CD4-positive, CD25-positive, alpha-beta regulatory T cell (primary cell): ENCODE results near the gene GFRA1. TPM values are rescaled to one million over a fixed set of nuclear protein-coding genes. Genes with fewer than 3 reads are reported as not detected.

Experiments
- ATAC-seq, 2 donors: fragments of 150-1000 bp; cut with Tn5 transposase; one replicate each; pipeline ENCODE4 v1.10.0; 2021; ENCODE audit warnings: low read depth in 2 of 2, moderate number of reproducible peaks in 2 of 2, moderate library complexity in 1 of 2
- DNase-seq, 3 donors: peaks; one replicate each; pipeline versions ENCODE4 v3.0.0 to v3.0.0-alpha.2; 2012 to 2022; ENCODE audit warnings: mixed read lengths in 1 of 3
- H3K27ac ChIP-seq: one replicate; pipeline ENCODE4 v1.7.0; 2013; ENCODE audit warnings: mild to moderate bottlenecking, low read length; ENCODE audit not compliant: insufficient read depth, poor library complexity, severe bottlenecking
- H3K27me3 ChIP-seq: one replicate; pipeline ENCODE4 v1.7.0; 2013; ENCODE audit warnings: low read length; ENCODE audit not compliant: control insufficient read depth, insufficient read depth
- H3K36me3 ChIP-seq: one replicate; pipeline ENCODE4 v1.7.0; 2013; ENCODE audit warnings: mild to moderate bottlenecking, low read length, moderate library complexity; ENCODE audit not compliant: control insufficient read depth, insufficient read depth
- H3K4me1 ChIP-seq: 2 replicates; pipeline ENCODE4 v1.7.0; 2013; ENCODE audit warnings: mild to moderate bottlenecking, low read length; ENCODE audit not compliant: insufficient read depth, control insufficient read depth, poor library complexity, severe bottlenecking
- H3K4me3 ChIP-seq: one replicate; pipeline ENCODE4 v1.7.0; 2013; ENCODE audit warnings: low read depth, mild to moderate bottlenecking, low read length, moderate library complexity
- H3K9me3 ChIP-seq, 2 experiments: 1 replicate in 1 of 2; 2 replicates in 1 of 2; pipeline ENCODE4 v1.7.0; 2013; ENCODE audit warnings: low read length in 2 of 2, mild to moderate bottlenecking in 1 of 2, moderate library complexity in 1 of 2; ENCODE audit not compliant: control insufficient read depth in 2 of 2
- H3K27ac Mint-ChIP-seq, 3 donors: one replicate each; pipeline ENCODE4 v1.8.0; 2020 to 2022; ENCODE audit warnings: mild to moderate bottlenecking in 3 of 3, mixed read lengths in 3 of 3, moderate library complexity in 2 of 3
- H3K27me3 Mint-ChIP-seq: one replicate; pipeline ENCODE4 v1.8.0; 2022; ENCODE audit warnings: mild to moderate bottlenecking, mixed read lengths
- H3K36me3 Mint-ChIP-seq: one replicate; pipeline ENCODE4 v1.8.0; 2020; ENCODE audit warnings: mixed read lengths
- H3K4me1 Mint-ChIP-seq, 4 donors: one replicate each; pipeline ENCODE4 v1.8.0; 2020 to 2022; ENCODE audit warnings: mixed read lengths in 4 of 4, mild to moderate bottlenecking in 1 of 4
- H3K4me3 Mint-ChIP-seq, 4 donors: one replicate each; pipeline ENCODE4 v1.8.0; 2020 to 2022; ENCODE audit warnings: mild to moderate bottlenecking in 4 of 4, mixed read lengths in 4 of 4, moderate library complexity in 3 of 4
- H3K9me3 Mint-ChIP-seq, 7 donors: one replicate each; pipeline ENCODE4 v1.8.0; 2020 to 2022; ENCODE audit warnings: mixed read lengths in 7 of 7, mild to moderate bottlenecking in 3 of 7, moderate library complexity in 2 of 7
- polyA plus RNA-seq, 4 donors: library from polyadenylated mRNA; unstranded; fragments of 300-500 nt; fragmentation: Illumina TruSeq; gene quantifications; one replicate each; pipeline ENCODE4 v1.2.3, GENCODE V29; 2021
- total RNA-seq: library from RNA; stranded (reverse); gene quantifications from one replicate; pipeline ENCODE4 v1.2.3, GENCODE V29; 2022

The GFRA1 gene
- total and polyA plus RNA-seq, 5 donors from 2014 or later, result not detected

GRCh38 chr10:116245156-116245555, 27.9 kb downstream of the GFRA1 start:
- Histone ChIP-seq H3K9me3 (no peaks in the 10 kb centered on the region), H3K36me3 (no peaks in the 10 kb centered on the region), H3K27me3 (no peaks in the 10 kb centered on the region), H3K4me3 (no peak overlapping the region), H3K4me1 (no peaks in the 10 kb centered on the region), H3K27ac (no peak overlapping the region)
- H3K27ac Mint-ChIP-seq, result no peak overlapping the region
- H3K9me3 Mint-ChIP-seq, result peaks cover 0 to 6% (median 2%) of the 10 kb centered on the region in 7 donors
- H3K4me1 Mint-ChIP-seq, result no peaks in the 10 kb centered on the region
- no peaks in the 10 kb centered on the region for H3K27me3 Mint-ChIP-seq
- no peak for DNase-seq
- H3K4me3 Mint-ChIP-seq, result no peak overlapping the region
- ATAC-seq, result no peak
- no peaks in the 10 kb centered on the region for H3K36me3 Mint-ChIP-seq

- H3K4me3 ChIP-seq, result no peak overlapping the region
- ATAC-seq (no peak), DNase-seq (no peak)
- no peak overlapping the region for H3K27ac Mint-ChIP-seq
- no peaks in the 10 kb centered on the region for H3K27me3 ChIP-seq
- H3K4me3 Mint-ChIP-seq, result no peak overlapping the region
- H3K27ac ChIP-seq, result no peak overlapping the region
- H3K4me1 Mint-ChIP-seq, result no peaks in the 10 kb centered on the region
- H3K36me3 Mint-ChIP-seq, result no peaks in the 10 kb centered on the region
- no peaks in the 10 kb centered on the region for H3K4me1 ChIP-seq
- H3K36me3 ChIP-seq, result no peaks in the 10 kb centered on the region
- peaks cover 0 to 6% (median 1%) of the 10 kb centered on the region in 7 donors for H3K9me3 Mint-ChIP-seq
- no peaks in the 10 kb centered on the region for H3K27me3 Mint-ChIP-seq
- no peaks in the 10 kb centered on the region for H3K9me3 ChIP-seq
These were observed 31.2 kb downstream of the GFRA1 start for GRCh38 chr10:116241642-116242410.

GRCh38 chr10:116241085-116241484, 31.9 kb downstream of the GFRA1 start:
- no peaks in the 10 kb centered on the region for H3K27me3 ChIP-seq
- no peak overlapping the region for H3K4me3 ChIP-seq
- no peaks in the 10 kb centered on the region for H3K4me1 Mint-ChIP-seq
- ATAC-seq (no peak), DNase-seq (no peak)
- H3K36me3 Mint-ChIP-seq, result no peaks in the 10 kb centered on the region
- no peaks in the 10 kb centered on the region for H3K4me1 ChIP-seq
- H3K9me3 Mint-ChIP-seq, result peaks cover 0 to 6% (median 1%) of the 10 kb centered on the region in 7 donors
- H3K4me3 Mint-ChIP-seq, result no peak overlapping the region
- no peaks in the 10 kb centered on the region for H3K36me3 ChIP-seq
- no peaks in the 10 kb centered on the region for H3K9me3 ChIP-seq
- H3K27me3 Mint-ChIP-seq, result no peaks in the 10 kb centered on the region
- no peak overlapping the region for H3K27ac Mint-ChIP-seq
- H3K27ac ChIP-seq, result no peak overlapping the region

GRCh38 chr10:116240157-116240950, 32.7 kb downstream of the GFRA1 start:
- Histone ChIP-seq H3K4me1 (no peaks in the 10 kb centered on the region), H3K27me3 (no peaks in the 10 kb centered on the region), H3K4me3 (no peak overlapping the region), H3K27ac (no peak overlapping the region), H3K9me3 (no peaks in the 10 kb centered on the region), H3K36me3 (no peaks in the 10 kb centered on the region)
- H3K27me3 Mint-ChIP-seq, result no peaks in the 10 kb centered on the region
- DNase-seq (no peak), ATAC-seq (no peak)
- H3K4me1 Mint-ChIP-seq, result no peaks in the 10 kb centered on the region
- H3K9me3 Mint-ChIP-seq, result peaks cover 0 to 10% (median 1%) of the 10 kb centered on the region in 7 donors
- H3K36me3 Mint-ChIP-seq, result no peaks in the 10 kb centered on the region
- H3K4me3 Mint-ChIP-seq, result no peak overlapping the region
- H3K27ac Mint-ChIP-seq, result no peak overlapping the region

- no peaks in the 10 kb centered on the region for H3K27me3 Mint-ChIP-seq
- H3K27ac Mint-ChIP-seq, result no peak overlapping the region
- no peaks in the 10 kb centered on the region for H3K9me3 ChIP-seq
- peaks cover 0 to 7% (median 0%) of the 10 kb centered on the region in 7 donors for H3K9me3 Mint-ChIP-seq
- H3K4me3 Mint-ChIP-seq, result no peak overlapping the region
- DNase-seq, result no peak
- no peaks in the 10 kb centered on the region for H3K4me1 ChIP-seq
- H3K4me1 Mint-ChIP-seq, result no peaks in the 10 kb centered on the region
- no peak for ATAC-seq
- H3K36me3 ChIP-seq, result no peaks in the 10 kb centered on the region
- no peak overlapping the region for H3K27ac ChIP-seq
- no peaks in the 10 kb centered on the region for H3K27me3 ChIP-seq
- H3K36me3 Mint-ChIP-seq, result no peaks in the 10 kb centered on the region
- no peak overlapping the region for H3K4me3 ChIP-seq
These were observed 33.8 kb downstream of the GFRA1 start for GRCh38 chr10:116239229-116239628.

DNA sequence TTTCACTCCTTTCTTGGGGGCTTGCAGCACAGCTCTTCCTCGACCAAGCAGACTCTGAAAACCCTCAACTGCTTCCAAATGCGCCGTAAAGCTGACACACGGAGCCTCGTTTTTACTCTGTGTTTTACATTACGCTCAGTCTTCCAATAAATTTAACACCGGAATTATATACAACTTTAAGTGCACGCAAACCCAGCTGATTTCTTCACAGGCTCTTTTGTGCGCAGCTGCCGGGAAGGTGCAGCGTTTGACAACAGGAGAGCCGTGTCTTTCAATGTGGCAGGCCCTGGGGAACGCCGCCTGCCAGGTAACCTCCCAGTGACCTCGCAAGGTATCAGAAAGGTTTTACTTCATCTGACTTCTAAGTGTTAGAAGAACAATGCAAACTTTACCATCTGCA, 35.0 kb downstream of the GFRA1 start:
- Histone ChIP-seq H3K4me3 (no peak overlapping the region), H3K27me3 (no peaks in the 10 kb centered on the region), H3K9me3 (no peaks in the 10 kb centered on the region), H3K4me1 (no peaks in the 10 kb centered on the region), H3K36me3 (no peaks in the 10 kb centered on the region), H3K27ac (no peak overlapping the region)
- Mint-ChIP-seq H3K27ac (no peak overlapping the region), H3K4me3 (no peak overlapping the region), H3K4me1 (no peaks in the 10 kb centered on the region), H3K27me3 (no peaks in the 10 kb centered on the region), H3K36me3 (no peaks in the 10 kb centered on the region), H3K9me3 (peaks cover 0 to 7% (median 0%) of the 10 kb centered on the region in 7 donors)
- ATAC-seq (no peak), DNase-seq (no peak)

DNA sequence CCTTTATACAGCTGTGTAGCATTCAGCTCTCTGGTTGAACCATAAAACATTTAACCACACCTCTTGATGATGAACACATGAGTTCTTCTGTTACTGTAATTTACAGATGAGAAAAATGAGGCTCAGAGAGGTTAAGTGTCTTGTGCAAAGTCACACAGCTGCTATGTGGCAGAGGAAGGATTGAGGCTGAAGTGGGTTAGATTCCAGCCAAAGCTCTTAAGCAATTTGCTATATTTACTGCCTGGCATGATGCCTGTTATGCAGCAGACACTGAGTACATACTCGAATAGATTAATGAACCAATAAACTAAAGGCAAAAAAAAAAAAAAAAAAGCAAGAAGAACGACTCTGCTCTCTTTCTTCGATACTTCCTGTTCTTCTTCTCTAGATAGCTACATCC, 35.7 kb downstream of the GFRA1 start:
- ATAC-seq, result no peak
- no peaks in the 10 kb centered on the region for H3K36me3 ChIP-seq
- no peaks in the 10 kb centered on the region for H3K27me3 Mint-ChIP-seq
- H3K27me3 ChIP-seq, result no peaks in the 10 kb centered on the region
- no peak for DNase-seq
- no peak overlapping the region for H3K27ac Mint-ChIP-seq
- peaks cover 0 to 7% (median 0%) of the 10 kb centered on the region in 7 donors for H3K9me3 Mint-ChIP-seq
- H3K4me3 Mint-ChIP-seq, result no peak overlapping the region
- H3K9me3 ChIP-seq, result no peaks in the 10 kb centered on the region
- no peak overlapping the region for H3K4me3 ChIP-seq
- no peaks in the 10 kb centered on the region for H3K4me1 ChIP-seq
- H3K4me1 Mint-ChIP-seq, result no peaks in the 10 kb centered on the region
- H3K27ac ChIP-seq, result no peak overlapping the region
- H3K36me3 Mint-ChIP-seq, result no peaks in the 10 kb centered on the region
